ENCODE results near the gene EMC8.

DNA sequence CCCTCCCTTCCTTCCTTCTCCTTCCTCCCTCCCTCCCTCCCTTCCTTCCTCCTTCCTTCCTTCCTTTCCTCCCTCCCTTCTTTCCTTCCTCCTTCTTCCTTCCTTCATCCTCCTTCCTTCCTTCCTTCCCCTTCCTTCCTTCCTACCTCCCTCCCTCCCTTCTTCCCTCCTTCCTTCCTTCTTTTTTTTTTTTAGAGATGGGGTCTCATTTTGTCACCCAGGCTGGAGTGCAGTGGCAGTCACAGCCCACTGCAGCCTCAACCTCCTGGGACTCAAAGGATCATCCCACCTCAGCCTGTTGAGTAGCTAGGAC, 44.8 kb upstream of the EMC8 start:
- TF ChIP-seq POLR2A (IDR thresholded peaks at IDR 0.05; ENCODE audit: control extremely low read depth in 1 of 2, low read depth in 2 of 2, low read length in 2 of 2): no peak
- no peak for TF ChIP-seq ZNF274 (IDR thresholded peaks at IDR 0.05; ENCODE audit: borderline replicate concordance, extremely low read depth, low read length)
- TF ChIP-seq, protein P1, sequence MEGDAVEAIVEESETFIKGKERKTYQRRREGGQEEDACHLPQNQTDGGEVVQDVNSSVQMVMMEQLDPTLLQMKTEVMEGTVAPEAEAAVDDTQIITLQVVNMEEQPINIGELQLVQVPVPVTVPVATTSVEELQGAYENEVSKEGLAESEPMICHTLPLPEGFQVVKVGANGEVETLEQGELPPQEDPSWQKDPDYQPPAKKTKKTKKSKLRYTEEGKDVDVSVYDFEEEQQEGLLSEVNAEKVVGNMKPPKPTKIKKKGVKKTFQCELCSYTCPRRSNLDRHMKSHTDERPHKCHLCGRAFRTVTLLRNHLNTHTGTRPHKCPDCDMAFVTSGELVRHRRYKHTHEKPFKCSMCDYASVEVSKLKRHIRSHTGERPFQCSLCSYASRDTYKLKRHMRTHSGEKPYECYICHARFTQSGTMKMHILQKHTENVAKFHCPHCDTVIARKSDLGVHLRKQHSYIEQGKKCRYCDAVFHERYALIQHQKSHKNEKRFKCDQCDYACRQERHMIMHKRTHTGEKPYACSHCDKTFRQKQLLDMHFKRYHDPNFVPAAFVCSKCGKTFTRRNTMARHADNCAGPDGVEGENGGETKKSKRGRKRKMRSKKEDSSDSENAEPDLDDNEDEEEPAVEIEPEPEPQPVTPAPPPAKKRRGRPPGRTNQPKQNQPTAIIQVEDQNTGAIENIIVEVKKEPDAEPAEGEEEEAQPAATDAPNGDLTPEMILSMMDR (IDR thresholded peaks at IDR 0.05; ENCODE audit: control extremely low read depth in 1 of 3, insufficient read depth in 1 of 3, low read depth in 1 of 3, low read length in 3 of 3): no peak
- TF ChIP-seq, protein P2, sequence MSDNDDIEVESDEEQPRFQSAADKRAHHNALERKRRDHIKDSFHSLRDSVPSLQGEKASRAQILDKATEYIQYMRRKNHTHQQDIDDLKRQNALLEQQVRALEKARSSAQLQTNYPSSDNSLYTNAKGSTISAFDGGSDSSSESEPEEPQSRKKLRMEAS (IDR thresholded peaks at IDR 0.05): no peak

Measured in H1 (cell line).